Endothelial cell (in vitro differentiated cells): ENCODE data around the gene CRIP1. TPM values are rescaled to one million over a fixed set of nuclear protein-coding genes. Genes with fewer than 3 reads are reported as not detected.

Experiments
- DNase-seq: peaks from one replicate; pipeline ENCODE4 v3.0.0; 2021; ENCODE audit warnings: low spot score
- H3K27ac Mint-ChIP-seq: one replicate; pipeline ENCODE4 v1.8.0; 2021; ENCODE audit warnings: mixed read lengths, inconsistent platforms; ENCODE audit not compliant: unreplicated experiment
- H3K27me3 Mint-ChIP-seq: one replicate; pipeline ENCODE4 v1.8.0; 2021; ENCODE audit warnings: mild to moderate bottlenecking, moderate library complexity, mixed read lengths, inconsistent platforms; ENCODE audit not compliant: unreplicated experiment
- H3K36me3 Mint-ChIP-seq: one replicate; pipeline ENCODE4 v1.8.0; 2021; ENCODE audit warnings: mild to moderate bottlenecking, low read depth, mixed read lengths, inconsistent platforms; ENCODE audit not compliant: unreplicated experiment
- H3K4me1 Mint-ChIP-seq: one replicate; pipeline ENCODE4 v1.8.0; 2021; ENCODE audit warnings: mild to moderate bottlenecking, mixed read lengths, inconsistent platforms; ENCODE audit not compliant: unreplicated experiment
- H3K4me3 Mint-ChIP-seq: one replicate; pipeline ENCODE4 v1.8.0; 2021; ENCODE audit warnings: mild to moderate bottlenecking, mixed read lengths, inconsistent platforms; ENCODE audit not compliant: unreplicated experiment
- H3K9me3 Mint-ChIP-seq: one replicate; pipeline ENCODE4 v1.8.0; 2021; ENCODE audit warnings: mixed read lengths, inconsistent platforms; ENCODE audit not compliant: unreplicated experiment
- total RNA-seq: library from RNA; stranded (reverse); fragmentation: NEBNext Ultra II Directional; extraction: Animal tissue kit (Norgen Biotek cat#: 25700); gene quantifications from one replicate; pipeline ENCODE4 v1.2.1, GENCODE V29; 2021; ENCODE audit not compliant: unreplicated experiment
- TF ChIP-seq, protein P1 (sequence below): fragments of 200-600 bp; sonication (generic); IDR thresholded peaks from one replicate; pipeline ENCODE4 v1.5.0; 2021; ENCODE audit warnings: antibody characterized with exemption; ENCODE audit not compliant: unreplicated experiment

The CRIP1 gene
- total RNA-seq, 1 donor from 2014 or later: 2.5 TPM

DNA sequence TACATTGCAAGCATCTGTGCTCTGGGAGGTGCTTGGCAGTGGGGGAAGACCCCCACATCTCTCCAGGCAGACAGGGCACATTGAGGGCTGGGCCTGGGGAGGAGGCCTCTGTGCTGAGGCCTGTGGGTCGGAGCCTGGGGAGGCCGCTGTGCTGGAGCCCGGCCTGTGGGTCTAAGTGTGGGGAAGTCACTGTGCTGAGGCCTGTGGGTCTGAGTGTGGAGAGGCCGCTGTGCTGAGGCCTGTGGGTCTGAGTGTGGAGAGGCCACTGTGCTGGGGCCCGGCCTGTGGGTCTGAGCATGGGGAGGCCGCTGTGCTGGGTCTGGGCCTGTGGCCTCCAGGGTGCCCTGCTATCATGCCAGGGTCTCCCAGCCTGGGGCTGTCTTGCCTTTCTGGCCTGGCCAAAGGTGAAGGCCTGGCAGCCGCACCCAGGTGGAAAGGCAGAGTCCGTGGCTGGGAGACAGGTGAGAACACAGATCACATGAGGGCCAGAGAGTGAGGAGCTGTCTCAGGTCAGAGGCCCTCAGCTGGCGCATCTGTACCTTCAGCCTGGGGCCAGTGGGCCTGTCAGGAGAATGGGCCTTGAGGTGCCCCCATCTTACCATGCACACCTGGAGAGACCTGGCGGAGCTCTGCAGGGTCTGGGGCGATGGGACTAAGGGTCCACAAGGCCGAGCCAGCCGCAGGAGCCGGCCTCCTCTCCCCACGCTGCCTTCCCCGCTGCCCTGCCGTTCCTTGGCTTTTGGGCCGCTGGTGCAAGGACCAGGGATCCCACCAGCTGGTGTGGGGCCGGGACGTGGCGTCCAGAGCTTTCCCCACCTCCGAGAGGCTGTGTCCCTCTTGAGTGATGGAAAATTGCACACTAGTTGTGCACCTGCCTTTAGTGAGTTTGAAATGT lies 30.7 kb upstream of the CRIP1 start:
- TF ChIP-seq, protein P1, sequence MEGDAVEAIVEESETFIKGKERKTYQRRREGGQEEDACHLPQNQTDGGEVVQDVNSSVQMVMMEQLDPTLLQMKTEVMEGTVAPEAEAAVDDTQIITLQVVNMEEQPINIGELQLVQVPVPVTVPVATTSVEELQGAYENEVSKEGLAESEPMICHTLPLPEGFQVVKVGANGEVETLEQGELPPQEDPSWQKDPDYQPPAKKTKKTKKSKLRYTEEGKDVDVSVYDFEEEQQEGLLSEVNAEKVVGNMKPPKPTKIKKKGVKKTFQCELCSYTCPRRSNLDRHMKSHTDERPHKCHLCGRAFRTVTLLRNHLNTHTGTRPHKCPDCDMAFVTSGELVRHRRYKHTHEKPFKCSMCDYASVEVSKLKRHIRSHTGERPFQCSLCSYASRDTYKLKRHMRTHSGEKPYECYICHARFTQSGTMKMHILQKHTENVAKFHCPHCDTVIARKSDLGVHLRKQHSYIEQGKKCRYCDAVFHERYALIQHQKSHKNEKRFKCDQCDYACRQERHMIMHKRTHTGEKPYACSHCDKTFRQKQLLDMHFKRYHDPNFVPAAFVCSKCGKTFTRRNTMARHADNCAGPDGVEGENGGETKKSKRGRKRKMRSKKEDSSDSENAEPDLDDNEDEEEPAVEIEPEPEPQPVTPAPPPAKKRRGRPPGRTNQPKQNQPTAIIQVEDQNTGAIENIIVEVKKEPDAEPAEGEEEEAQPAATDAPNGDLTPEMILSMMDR: no peak
- no peaks in the 10 kb centered on the region for H3K4me1 Mint-ChIP-seq
- H3K27ac Mint-ChIP-seq: no peak overlapping the region
- no peak overlapping the region for H3K4me3 Mint-ChIP-seq
- no peak for DNase-seq
- peaks cover 17% of the 10 kb centered on the region for H3K36me3 Mint-ChIP-seq
- H3K27me3 Mint-ChIP-seq: peaks cover 13% of the 10 kb centered on the region
- H3K9me3 Mint-ChIP-seq: no peaks in the 10 kb centered on the region

DNA sequence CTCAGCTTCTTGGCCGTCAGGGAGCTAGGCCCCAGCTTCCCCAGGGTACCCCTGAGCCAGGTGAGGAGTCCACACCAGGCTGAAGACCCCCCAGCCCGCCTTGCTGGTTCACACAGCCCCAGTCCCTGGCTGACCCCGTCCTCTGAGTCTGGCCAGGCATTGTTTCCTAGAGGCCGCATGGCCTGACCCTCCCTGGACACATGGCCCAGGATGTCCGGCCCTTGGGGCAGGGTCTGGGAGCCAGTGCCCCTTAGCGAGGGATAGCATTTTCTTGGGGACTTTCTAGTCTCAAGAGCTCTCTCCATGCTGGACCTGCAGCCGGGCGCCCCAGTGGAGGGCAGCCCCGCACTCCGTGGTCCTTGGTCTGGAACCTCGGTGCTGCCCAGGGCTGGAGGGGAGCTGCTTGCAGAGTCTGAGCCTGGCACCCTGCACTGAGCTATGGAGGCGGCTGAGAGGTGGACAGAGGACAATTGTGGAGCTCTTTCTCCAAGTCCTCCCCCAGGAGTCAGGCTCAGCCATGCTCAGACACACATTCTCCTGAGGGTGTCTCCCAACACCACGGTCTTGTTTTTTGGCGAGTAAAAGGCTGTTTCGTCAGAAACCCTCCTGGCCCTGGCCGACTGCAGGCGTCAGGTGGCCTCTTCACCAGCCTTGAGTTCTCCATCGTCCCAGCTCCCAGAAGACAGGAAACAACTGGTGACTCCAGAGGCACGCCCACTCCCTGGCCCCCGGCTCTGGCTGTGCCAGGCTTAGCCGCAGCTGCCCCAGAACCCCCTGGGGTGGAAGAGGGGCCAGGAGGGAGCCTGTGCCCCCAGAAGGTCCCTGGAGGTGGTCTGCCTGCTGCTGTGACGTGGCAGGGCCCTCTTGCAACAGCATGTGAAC lies 29.7 kb upstream of the CRIP1 start:
- no peaks in the 10 kb centered on the region for H3K4me1 Mint-ChIP-seq
- no peaks in the 10 kb centered on the region for H3K9me3 Mint-ChIP-seq
- H3K27ac Mint-ChIP-seq: no peak overlapping the region

DNA sequence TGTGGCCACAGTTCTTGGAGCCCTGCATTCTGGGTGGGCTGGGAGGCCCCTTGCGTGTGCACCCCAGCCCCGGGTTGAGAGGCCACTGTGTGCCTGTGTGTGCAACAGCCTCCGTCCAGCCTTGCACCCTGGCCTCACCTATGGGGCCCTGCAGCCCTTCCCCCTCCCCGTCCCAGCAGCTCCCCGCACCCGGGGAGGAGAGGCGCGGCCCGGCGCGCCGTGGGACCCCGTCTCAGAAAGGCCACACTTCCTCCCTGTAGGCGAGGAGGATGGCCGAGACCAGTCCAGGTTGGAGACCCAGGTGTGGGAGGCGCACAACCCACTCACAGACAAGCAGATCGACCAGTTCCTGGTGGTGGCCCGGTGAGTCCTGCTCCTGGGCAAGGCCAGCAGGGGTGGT lies 28.7 kb upstream of the CRIP1 start:
- Mint-ChIP-seq H3K36me3 (peaks cover 21% of the 10 kb centered on the region), H3K27ac (no peak overlapping the region), H3K4me1 (no peaks in the 10 kb centered on the region), H3K9me3 (no peaks in the 10 kb centered on the region), H3K4me3 (no peak overlapping the region), H3K27me3 (peaks cover 23% of the 10 kb centered on the region)
- DNase-seq: no peak
- TF ChIP-seq, protein P1: no peak

More for the DNA sequence above, 29.7 kb upstream of the CRIP1 start:
- Mint-ChIP-seq H3K36me3 (peaks cover 25% of the 10 kb centered on the region), H3K27me3 (peaks cover 18% of the 10 kb centered on the region), H3K4me3 (no peak overlapping the region)
- DNase-seq: no peak
- TF ChIP-seq, protein P1: no peak

DNA sequence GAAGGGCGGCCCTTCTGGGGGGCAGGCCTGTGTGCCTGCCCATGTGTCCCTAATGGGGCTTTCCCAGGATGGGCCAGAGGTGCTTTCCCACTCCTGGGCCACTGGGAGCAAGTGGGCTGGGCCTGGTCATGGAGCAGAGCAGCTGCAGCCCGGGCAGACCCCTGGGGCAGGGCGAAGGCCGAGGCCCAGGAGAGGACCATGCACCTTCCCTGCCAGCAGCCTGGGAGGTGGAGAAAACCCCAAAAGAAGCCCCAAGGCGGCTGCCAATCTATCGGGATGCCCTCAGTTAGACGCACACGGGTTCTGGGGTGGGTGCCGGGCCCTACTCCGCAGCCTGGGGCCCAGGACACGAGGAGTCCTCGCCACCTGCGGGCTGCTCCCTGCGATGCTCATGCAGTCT lies 28.1 kb upstream of the CRIP1 start:
- Mint-ChIP-seq H3K4me3 (no peak overlapping the region), H3K36me3 (peaks cover 21% of the 10 kb centered on the region), H3K27me3 (peaks cover 21% of the 10 kb centered on the region), H3K9me3 (no peaks in the 10 kb centered on the region), H3K4me1 (no peaks in the 10 kb centered on the region), H3K27ac (no peak overlapping the region)
- no peak for DNase-seq
- TF ChIP-seq, protein P1: no peak
